Activated CD4-positive, CD25-positive, alpha-beta regulatory T cell treated with anti-CD3 and anti-CD28 coated beads, Interleukin-2, amount 50 U/mL, for 72 hours (primary cell): ENCODE results near the gene GNPTAB.

ENCODE experiments used
- DNase-seq: peaks from one replicate; pipeline ENCODE4 v3.0.0; 2021

Gene GNPTAB

DNA sequence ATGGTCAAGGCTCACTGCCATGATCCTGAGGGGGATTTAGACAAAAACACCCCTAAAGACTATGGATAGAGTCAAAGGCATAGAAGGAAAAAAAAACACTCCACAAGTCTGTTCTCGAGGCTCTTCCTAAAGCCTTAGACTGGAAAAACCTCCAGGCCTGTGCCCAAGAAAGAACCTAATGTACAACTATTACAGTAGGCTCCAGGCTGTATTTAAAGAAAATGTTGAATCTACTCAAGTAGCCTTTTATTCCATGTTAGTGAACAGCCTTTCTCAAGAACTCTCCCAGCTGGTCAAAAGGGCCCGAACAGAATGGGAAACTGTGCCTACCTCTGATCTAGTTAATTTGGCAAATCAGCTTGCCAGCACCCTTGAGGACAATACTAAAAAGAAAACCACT is 28.3 kb downstream of the GNPTAB start:
- DNase-seq, result no peak

DNA sequence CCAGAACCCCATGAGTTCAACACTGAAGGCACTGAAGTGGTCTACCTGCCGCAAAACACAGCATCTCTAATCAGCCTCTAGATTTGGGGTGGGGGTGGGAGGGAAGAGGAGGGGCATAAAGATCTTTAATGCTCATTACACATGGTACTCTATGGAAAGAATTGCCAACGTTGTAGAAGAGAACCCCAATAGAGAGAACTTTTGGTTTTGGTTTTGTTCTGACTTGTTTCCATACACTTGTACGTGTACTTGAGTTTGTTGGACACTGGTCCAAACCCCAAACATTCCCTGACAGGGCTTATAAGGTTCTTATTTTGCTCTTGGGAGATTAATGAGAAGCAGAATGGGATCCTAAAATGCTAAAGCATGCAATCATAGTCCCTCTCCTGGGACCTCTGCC is 31.0 kb downstream of the GNPTAB start:
- DNase-seq, result no peak

DNA sequence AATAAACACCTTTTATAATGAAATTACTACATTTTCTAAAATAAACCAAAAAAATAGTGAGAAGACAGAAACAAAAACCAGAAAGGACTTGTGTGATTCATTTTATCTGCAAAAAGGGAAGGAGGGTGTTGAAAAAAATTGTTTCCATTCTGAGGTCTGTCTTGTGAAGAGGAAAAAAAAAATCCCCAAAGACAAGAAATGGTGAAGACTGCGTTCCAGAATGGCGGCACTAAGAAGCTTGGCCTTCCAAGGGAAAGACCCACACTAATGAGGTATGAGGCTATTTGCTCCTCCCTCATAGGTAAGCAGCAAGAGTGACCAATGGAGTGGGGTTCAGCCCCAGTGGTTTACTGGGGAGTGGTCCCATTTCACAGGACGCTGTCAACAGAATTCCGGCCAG is 35.0 kb downstream of the GNPTAB start:
- DNase-seq, result no peak

DNA sequence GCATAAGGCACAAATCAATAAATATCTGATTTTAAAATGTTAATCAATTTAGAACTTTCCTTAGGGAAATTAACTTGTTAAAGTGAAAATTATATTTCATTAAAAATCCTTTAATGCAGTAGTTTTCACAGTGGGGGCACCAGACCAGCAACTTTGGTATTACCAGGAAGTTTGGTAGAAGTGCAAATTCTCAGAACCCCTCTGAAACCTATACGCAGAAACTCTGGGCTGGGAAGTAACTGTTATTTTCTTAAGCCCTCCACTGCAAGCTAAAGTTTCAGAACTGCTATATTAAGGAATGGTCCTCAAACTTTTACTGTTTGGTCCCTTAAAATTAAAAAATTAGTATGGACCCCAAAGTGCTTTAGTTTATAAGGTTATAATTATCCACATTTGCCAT is 35.7 kb downstream of the GNPTAB start:
- DNase-seq, result no peak

DNA sequence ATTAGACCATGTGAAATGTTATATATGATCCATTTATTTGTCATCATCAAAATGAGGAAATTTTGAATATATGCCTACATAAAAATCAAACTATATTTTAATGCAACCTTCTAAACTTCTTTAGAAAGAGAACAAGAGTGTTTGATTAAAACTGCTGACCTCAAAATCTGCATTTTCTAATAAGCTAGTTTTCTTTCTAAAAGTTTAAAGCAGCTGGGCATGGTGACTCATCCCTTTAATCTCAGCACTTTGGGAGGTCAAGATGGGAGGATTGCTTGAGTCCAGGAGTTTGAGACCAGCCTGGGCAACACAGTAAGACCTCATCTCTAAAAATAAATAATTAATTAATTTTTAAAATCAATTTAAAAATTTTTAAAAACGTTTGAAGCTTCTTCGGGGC is 36.2 kb downstream of the GNPTAB start:
- no peak for DNase-seq

DNA sequence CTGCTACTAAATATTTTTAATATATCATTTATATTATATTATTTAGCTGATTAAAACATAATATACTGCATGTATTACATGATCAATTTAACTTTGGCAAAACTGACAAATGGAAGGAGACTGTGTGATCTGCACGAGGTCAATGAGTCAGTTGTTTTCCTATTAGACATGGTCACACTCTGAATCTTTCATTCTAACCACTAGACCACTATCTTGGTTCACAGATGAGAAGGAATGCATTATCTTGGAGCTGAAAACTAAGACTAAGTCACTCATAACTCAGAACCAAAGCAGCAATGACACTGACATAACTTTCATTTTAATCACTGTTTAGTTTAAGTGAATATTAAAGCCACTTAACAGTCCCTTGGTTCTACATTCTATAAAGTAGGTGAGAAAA is 37.4 kb downstream of the GNPTAB start:
- DNase-seq, result no peak

DNA sequence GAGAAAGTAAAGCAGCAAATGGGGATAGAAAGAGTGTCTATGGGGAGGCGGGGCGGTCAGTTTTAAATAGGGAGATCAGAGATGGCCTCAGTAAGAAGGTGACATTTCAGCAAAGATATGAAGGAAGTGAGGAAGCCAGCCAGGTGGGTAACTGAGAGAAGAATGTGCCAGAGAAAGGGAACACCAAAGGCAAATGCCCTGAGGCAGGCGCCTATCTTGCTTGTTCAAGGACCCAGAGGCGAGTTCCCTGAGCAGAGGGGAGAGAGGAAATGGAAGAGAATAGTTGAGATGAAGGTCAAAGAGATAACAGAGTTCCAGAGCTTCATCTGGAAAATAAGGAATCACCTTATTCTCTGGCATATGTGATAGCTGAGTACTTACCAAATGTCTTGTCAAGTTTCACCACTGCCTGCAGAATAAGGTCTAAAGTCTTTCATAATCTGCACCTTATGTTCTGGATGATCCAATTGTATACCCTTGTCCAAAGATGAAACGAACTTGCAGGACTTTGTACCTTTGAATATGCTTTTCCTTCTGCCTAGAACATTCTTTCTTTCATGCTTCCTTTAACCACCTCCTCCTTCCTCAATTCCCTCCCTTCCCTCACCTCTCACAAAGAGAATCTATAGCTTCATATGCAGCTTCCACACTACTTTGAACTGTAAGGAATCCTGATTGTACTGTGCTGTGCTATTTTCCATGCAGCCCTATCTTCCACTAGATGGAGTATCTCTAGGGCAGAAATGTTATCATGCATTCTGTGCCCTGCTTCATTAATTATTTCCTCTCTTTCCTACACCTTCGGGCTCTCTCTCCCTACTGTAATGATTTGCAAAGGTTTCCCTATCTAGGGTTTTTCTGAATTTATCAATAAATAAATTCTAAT is 38.5 kb downstream of the GNPTAB start:
- no peak for DNase-seq

DNA sequence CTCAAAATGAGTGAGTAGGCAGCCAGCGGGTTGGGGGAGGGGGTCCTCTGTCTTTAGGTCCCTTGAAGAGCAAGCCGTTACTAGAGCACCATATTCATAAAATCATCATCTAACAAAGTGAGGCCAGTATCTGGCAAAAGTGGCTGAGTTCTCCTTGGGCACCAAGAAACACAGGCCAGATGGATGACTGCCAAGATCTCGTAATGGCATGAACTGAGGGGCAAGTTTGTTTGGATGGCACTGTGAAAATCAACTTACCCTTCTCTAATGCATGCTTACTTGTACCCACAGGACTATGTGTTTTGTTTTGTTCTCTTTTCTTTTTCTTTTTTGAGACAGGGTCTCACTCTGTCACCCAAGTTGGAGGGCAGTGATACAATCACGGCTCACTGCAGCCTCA is 41.6 kb downstream of the GNPTAB start:
- no peak for DNase-seq

DNA sequence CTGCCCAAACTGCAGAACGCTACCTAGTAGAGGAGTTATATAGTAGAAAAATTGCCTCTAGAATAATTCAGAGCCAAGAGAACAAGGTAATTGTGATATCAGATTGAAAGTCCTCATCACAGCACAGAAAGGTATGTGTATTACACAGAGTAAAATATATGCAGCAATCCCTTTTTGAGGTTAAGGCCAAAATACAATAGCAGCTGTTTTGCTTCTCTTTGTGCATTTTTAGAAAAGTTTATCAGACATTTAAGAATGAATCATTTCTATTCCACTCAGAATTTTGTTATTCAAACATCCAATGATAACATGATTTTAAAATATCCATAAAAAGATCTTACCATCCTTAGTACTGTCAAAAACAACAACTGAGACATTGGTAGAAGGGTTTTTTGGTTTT is 45.1 kb downstream of the GNPTAB start:
- no peak for DNase-seq

DNA sequence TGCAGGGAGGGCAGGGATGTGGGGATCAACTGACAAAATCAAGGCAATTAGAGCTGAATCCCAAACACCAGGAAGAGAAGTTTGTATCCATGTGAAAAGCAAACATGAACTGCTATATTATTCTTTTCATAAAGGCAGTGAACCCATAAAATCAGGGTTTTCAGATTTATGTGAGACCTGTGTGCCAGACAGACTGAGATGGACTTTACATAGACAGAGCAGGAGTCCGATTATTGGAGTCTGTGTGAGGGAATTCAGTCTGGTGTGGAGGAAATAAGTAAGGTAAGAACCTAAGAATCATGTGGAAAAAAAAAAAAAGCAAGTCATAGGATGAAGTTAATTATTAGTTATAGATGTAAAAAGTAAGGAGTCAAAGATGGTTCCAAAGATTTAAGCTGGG is 46.4 kb downstream of the GNPTAB start:
- DNase-seq, result no peak

DNA sequence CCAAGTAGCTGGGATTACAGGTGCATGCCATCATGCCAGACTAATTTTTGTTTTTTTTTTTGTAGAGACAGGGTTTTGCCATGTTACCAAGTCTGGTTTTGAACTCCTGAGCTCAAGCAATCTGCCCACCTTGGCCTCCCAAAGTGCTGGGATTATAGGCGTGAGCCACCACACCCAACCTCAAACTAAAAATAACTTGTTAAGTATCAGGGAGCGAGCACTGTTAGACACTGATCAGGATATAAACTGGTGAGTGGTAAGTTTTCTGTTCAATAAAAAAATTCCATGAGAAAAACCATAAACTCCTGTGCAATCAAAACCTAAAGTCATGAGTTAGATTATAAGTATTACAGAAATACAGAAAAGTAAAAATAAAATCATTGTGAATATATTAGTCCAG is 46.9 kb downstream of the GNPTAB start:
- no peak for DNase-seq

DNA sequence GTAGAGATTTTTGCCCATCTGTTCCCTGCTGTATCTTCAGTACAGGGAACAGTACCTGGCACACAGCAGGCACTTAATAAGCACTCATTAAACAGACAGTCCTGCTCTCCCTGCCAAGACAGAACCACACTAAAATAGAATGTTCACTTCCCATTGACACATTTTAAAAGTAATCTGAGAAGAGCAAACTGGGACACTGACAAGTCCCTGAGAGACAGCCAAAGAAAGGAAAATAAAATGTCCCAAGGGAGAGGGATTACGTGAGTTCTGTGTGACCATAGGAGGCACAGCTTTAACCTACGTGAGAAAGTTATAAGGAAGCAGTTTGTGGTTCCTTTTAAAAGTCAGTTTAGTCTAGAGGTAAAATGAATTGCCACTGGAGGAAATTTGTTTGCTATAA is 47.6 kb downstream of the GNPTAB start:
- no peak for DNase-seq

DNA sequence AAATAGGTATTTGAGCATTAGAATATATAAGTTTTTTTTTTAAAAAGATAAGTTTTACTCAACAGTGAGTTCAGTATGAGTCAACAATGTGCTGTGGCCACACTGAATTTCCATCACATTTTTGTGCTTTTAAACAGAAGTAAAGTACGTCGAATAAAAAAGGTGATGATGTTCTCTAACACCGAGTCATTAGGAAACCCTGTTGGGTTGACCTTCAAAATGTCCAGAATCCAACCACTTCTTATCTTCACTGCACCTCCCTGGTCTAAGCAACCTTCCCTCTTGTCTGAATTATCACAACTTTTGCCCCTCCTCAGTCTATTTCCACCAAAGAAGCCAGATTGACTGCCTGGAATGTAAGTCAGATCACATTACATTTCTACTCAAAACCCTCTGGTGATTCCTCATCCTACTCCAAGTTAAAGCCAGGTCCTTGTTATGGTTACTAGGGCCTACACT is 48.5 kb downstream of the GNPTAB start:
- no peak for DNase-seq

DNA sequence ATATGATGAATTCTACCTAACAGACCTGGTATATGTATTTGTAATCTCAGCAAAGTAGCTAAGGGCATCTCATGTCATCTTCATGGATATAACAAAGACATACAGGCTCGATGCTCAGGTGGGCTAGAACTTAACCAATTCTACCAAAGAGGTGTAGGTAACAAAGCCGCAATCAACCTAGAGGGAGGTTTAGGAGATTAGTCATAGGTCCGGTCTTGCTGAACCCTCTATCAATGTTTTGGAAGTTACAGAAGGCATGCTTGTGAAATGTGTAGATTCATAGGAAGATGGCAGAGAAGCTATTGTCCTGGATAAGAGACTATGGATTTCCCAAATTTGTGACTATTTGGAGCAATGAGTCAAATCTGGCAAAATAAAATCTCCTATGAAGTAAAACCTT is 48.9 kb downstream of the GNPTAB start:
- no peak for DNase-seq

DNA sequence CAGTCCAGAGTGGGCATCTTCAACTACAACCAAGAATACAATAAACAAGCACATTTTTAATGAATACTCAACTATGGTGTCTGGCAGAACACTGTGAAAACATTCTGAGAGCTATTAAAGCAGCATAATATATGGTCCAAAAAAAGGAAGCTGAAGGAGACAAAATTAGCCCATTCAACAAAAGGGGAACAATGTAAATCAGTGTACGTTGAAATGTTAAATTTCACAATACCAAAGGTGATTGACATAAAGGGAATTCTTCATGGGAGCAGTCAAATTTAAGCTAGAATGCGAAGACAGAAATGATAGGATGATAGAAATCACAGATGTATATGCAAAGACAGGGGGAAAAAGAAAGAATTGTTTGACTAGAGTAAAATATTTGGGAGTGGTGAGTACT is 50.2 kb downstream of the GNPTAB start:
- no peak for DNase-seq

DNA sequence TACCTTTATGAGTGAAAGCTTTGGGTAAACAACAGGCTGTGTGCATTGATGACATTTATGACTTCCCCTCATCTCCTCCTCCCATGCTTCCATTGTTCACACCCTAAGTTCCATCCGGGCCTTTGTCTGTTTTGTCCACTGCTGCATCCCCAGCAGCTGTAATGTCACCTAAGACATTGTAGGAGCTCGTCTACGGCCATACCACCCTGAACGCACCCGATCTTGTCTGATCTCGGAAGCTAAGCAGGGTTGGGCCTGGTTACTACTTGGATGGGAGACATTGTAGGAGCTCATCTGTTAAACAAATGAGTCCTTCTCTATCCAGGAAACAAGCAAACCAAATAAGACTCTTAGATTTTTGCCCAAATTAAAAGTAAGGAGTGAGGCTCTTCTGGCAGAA is 51.1 kb downstream of the GNPTAB start:
- DNase-seq, result no peak

DNA sequence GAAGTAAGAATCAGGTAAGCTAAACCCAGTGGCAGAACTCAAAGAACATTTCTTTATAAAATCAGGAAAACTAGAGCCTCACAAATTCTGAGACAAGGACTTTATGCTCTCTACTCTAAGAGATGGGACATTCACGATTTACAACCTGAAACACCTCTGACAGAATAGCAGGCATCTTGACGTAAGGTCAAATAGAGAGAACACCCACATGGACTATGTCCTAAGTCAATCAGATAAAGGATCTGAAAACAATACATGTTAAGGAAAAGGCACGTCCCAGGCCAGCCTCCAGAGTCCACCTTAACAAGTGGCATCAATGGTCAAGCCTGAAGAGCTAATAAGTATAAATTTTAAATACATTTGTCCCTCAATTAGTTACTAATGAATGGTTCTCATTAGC is 51.6 kb downstream of the GNPTAB start:
- no peak for DNase-seq

DNA sequence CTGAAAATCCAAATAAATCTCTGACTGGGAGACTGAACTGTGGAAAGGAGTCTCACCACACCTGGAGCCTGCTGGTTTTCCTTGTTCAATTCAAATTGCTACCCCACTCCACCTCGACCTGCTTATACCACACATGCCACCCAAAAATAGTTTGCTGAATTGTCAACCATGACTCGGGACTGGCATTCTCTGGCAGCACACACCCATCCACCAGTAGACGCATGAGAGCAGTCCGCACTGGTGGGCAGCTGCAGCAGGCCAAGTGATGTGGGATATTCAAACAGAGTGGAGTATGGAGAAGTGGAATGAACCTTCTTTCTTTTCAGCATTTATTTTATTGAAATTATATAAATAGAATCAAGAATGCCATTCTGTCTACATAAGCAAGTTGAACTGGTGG is 52.8 kb downstream of the GNPTAB start:
- no peak for DNase-seq

DNA sequence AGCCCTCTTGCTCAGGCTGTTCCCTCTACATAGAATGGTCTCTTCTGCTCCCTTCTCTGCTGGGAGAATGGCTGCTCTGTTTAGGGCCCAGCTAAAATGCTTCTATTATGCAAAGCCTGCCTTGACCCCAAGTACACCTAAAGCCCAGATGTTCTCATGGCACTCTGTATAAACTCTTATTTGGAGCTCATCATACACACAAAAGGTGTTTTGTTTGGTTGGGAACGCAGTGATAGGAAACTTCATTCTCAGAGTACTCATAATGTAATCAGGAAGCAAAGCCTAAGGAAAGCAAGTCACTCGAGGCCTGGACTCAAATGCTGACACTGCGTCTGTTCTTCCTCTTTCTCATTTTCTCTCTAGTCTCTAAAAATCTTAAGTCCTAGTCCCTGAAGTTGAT is 53.3 kb downstream of the GNPTAB start:
- no peak for DNase-seq

DNA sequence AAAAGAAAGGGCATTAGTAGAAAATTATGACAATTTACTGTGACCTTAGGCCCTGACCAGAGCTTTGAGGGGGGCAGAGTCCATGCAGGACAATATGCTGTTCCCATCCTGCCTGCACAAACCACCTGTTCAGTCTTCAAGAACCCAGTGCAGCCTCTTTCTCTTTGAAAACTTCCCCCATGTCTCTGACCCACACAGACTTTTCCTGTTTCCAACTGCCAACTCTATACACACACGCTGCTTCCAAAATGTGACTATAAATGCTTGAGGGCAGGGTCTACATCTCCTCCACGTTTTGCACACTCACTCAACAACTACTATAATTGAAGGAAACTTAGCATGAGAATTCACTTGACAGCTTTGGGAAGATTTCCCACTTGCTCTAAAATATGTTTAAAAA is 54.9 kb downstream of the GNPTAB start:
- no peak for DNase-seq

DNA sequence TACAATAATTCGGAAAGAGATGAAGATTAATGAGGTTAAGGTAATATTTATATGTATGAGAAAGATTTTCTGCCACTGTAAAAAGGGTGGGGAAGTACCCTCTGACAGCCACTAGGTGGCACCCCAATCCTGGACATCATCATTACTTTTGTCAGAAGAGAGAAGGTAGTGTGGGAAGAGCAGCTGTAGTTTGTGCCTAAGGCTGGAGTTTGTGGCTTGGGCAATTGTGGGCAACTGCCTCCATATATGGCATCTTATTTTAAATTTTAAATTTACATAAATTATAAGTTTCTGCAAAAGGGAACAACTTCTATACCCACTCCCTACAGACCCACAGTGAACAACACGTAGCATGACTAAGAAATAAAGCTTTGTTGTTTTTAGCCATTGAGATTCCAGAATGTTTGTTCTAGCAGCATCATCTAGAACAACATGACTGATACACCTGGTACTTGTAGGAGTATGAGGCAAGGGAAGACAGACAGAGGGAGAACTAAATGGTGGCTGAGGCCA is 57.1 kb downstream of the GNPTAB start:
- peak; percentile 69 for DNase-seq

DNA sequence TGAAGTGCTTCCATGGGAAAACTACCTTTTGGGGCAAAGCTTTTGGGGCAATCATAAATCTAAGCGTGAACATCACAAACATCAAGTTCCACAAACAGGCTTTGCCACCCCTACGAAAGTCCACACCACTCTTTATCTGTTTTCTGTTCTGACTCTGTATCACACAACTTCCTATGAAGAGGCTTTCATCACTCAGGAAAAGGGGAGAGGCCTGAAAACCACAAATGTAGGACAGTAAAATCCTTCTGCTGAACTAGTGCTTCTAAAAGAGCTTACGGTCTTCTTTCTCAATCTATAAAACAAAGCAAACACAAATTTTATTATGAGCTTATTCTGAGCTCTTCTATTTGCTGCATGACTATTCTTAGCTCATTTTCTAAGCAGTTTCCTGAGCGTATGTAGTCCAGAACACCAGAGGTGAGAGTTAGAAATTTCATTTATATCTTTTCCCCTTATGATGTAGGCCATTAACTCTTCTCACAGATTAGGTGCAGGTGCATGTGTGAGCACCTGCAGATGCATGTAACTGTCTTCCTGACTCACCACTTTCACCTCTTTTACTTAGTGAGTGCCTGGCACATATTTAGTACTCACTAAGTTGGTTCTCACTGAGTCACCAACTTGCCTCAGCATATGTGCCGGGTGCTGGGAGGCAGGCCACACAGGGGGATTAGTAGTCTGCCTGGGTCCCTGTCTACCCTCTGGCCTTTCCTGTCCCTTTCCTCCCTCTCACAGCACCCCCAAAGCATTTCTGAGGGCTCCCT is 58.6 kb downstream of the GNPTAB start:
- no peak for DNase-seq

DNA sequence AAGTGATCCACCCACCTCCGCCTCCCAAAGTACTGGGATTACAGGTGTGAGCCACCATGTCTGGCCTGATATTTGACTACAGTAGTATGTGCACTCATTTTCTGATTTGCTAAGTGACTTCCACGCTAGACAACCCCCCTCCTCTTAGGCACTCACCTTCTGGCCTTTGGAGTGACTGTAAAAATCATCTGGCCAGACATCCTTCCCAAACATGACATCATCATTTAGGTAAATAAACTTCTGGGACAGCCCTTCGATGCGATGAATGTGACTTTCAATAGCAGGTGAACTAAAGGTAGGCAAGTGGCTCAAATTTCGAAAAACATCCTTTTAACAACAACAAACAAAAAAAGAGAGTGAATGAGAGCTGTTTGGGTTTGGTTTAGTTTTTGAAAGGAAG is 60.9 kb downstream of the GNPTAB start:
- no peak for DNase-seq

DNA sequence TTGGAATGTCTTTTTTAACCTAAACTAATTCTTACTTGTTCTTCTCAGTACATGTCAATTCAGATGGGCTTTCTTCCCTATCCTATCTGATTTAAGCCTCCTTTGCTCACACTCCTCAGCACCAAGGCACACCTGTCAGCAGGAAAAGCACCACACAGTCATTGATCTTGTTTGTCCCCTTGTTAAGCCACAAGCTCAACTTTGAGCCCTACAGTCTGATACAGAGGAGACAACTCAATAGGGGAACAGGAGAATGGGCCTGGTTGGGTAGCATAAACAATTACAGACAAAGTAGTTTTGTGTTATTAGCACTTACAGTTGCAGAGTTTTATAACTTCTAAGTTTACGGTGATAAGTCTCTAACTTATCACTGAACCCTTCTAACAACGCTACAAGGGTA is 62.0 kb downstream of the GNPTAB start:
- DNase-seq, result no peak
